LoVo (cell line): ENCODE data around the gene PPP2R5D.
"Not testable (repeated sequence)": the region's sequence is repeated elsewhere in the genome, so short reads cannot be mapped to it uniquely, and the experiment has no call there.

Experiments used
- DNase-seq: peaks from one replicate; pipeline ENCODE4 v3.0.0-alpha.2; 2016; ENCODE audit warnings: low spot score

The PPP2R5D gene

GRCh38 chr6:43032326-43032725, 48.0 kb downstream of the PPP2R5D start:
- DNase-seq, result no peak

DNA sequence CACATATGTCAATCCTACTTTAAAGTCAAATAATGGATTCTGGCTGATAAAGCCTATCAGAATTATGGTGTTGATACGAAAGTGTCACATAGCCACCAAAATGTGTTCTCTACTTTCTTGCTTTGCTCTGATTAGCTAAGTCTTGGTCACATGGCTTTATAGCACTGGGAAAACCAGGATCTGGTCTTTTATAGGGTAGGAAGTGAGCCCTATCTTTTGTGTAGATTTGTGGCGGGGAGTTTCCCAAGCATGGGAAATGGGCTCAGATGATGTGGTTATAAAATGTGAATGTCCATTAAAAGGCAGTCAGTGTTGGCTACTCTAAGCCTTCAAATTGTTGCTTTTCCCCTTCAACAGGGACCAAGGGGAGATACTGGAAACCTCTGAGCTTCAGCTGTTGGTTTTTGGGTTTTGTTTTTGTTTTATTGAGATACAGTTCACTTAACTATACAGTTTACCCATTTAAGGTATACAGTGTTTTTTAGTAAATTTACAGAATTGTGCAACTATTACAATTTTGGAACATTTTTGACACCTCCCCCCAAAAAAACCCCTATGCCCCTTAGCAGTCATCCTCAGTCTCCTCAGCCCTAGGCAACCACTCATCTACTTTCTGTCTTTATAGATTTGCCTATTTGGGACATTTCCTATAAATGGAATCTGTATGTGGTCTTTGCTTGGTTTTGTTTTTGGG, 49.3 kb downstream of the PPP2R5D start:
- no peak for DNase-seq

DNA sequence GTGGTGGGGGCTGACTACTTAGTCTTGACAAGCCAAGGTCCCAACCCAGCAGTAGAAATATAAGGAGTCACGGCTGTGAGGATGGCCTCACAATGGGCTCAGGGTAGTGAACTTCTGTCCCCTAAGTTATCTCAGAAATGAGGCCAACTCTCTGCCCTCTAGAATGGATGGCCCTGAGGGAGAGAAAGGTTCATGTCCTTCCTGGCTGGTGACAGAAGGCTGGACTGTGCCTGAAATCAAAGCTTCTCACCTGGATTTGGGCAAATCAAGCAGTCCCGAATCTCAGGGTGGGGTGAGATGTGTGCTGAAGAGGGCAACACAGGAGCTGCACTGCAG, 49.8 kb downstream of the PPP2R5D start:
- DNase-seq, result no peak

GRCh38 chr6:43035495-43036194, 51.3 kb downstream of the PPP2R5D start:
- no peak for DNase-seq

DNA sequence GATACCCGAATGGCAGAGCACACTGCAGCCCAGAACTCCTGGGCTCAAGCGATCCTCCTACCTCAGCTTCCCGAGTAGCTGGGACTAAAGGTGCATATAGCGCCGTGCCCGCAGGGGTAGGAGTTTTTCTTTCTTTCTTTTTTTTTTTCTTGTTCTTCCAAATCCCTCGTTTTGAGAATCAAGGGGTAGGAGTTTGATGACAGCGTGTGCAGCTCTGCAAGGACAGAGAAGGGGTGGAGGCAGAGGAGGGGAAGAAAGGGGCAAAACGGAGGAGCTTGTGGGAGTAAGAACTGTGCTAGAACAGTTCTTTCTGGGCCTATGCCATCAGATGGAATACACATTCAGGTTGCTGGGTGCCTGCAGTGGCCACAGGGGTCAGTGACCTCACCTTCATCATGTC, 52.3 kb downstream of the PPP2R5D start:
- no peak for DNase-seq

GRCh38 chr6:43037197-43037596, 52.8 kb downstream of the PPP2R5D start:
- DNase-seq, result no peak

- DNase-seq, result no peak
Observed at GRCh38 chr6:43037706-43038105, 53.3 kb downstream of the PPP2R5D start.

DNA sequence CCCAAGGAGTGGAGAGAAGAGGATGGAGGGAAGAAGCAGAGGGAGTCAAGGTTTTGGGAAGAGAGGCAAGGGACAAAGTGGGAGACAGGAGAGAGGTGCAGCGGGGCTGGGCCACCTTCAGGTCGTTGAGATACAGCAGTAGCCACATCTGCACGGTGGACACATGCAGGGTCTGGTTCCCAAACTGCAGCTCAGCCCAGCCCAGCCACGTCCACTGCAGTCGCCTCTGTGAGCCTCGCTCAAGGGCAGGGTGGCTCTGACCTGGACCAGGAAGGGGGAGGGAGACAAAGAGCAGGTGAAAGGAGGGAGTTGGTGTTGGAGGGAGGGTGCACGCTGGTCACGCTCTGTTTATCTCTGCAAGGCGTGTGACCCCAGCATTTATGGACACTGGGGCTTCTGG, 54.4 kb downstream of the PPP2R5D start:
- DNase-seq, result no peak

GRCh38 chr6:43040542-43041257, 56.3 kb downstream of the PPP2R5D start:
- no peak for DNase-seq

DNA sequence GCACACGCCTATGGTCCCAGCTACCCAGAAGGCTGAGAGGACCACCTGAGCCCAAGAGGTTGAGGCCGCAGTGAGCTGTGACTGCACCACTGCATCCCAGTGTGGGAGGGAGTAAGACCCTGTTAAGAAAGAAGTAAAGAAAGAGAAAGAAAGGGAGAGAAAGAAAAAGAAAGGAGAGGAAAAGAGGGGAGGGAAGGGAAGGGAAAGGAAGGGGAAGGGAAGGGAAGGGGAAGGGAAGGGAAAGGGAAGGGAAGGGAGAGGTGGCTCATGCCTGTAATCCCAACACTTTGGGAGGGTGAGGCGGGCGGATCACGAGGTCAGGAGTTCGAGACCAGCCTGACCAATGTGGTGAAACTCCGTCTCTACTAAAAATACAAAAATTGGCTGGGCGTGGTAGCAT, 57.1 kb downstream of the PPP2R5D start:
- DNase-seq, result not testable (repeated sequence)

GRCh38 chr6:43043310-43043709, 58.9 kb downstream of the PPP2R5D start:
- DNase-seq, result no peak

GRCh38 chr6:43045371-43045930, 61.1 kb downstream of the PPP2R5D start:
- DNase-seq, result no peak

DNA sequence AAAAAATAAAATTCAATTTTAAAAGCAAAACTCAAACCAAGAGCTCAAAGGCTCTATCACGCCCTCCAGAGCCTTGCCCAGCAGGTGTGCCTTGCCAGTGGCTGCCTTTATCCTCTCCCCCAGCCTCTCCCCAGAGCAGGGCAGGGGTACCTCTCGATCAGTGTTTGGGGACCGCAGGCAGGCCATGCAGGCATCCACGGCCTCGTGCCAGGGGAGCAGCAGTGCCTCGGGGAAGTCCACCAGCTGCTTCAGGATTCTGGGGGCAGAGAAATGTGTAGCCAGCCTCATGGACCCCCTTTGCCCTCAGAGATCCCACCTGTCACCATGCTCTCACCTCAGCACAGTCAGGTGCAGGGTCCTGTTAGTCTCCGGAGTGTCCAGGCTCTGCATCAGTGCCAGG, 63.6 kb downstream of the PPP2R5D start:
- no peak for DNase-seq

DNA sequence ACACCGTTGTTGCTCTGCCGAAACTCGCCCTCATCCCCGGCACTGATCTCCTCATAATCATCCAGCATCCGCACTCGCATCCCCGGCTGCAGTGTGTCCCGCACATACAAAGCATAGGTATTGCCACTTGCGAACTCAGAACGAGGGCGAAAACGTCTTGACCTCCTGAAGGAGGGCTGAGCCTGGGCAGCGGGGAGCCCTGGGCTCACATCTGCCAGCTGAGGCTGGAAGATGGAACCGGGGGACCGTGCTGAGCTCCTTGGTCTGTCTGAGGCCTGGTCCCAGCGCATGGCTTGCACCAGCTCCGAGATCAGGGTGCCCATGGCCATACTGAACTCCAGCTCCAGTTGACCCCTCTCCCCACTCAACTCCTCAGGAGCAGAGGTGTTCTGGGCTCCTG, 66.6 kb downstream of the PPP2R5D start:
- no peak for DNase-seq

DNA sequence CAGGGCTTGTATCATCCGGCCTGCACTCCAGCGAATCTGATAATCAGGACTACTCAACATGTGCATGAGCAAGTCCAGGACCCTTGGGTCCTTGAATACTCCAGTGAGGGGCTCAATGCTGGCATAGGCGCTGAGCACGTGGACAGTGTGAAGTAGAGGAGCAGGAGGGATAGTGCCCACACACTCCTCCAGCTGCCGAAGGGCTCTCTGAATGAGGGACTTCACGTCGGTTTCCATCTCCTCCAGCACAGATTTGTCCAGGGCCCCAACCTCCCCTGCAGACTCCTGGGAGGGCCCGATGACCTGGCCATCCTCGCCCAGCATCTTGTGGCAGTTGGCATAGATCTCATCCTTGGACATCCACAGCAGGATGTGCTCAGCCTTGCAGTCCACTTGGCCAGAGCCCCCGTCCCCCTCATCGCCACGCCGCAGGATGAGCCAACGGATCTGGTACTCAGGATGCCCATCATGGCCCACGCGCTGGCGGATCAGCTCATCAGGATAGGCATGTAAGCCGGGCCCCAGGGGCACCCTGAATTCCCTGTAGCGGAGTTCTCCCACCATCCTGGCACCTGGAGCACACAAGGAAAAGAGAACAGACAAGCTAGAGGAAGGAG, 68.0 kb downstream of the PPP2R5D start:
- no peak for DNase-seq

- DNase-seq, result no peak
Observed at GRCh38 chr6:43052842-43053544, 68.6 kb downstream of the PPP2R5D start.

- peak; percentile 98 for DNase-seq
Observed at GRCh38 chr6:43053545-43054205, 69.3 kb downstream of the PPP2R5D start, which contains the start of gene CUL7. CUL7 (minus strand) TSS chr6:43053851; CDS start chr6:43052788, 1,063 bp downstream.

DNA sequence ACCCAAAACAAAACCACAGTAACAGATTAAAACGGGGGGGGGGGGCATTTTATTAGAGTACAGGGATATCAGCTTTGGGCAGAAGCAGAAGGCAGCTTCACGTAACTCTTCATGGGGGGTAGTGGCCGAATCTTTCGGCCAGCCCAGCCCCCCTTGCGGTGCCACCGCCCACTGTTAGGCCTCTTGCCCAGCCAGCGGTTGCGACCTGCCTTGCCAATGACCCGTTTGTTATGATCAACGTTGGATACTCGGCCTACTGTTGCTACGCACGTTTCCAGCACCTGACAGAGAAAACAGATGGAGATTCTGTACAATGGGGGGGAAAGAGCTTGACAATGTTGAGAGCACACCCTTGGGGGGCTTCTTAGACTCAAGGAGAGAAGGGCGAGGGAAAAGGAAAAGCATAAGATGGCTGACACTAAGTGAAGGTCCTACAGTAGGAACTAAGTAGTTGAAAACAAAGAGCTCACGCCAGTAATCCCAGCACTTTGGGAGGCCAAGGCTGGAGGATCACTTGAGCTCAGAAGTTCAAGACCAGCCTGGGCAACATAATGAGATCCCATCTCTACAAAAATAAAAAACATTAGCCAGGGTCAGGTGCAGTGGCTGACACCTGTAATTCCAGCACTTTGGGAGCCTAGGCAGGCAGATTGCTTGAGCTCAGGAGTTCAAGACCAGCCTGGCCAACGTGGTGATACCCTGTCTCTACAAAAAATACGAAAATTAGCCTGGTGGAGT, 70.0 kb downstream of the PPP2R5D start:
- DNase-seq, result no peak

DNA sequence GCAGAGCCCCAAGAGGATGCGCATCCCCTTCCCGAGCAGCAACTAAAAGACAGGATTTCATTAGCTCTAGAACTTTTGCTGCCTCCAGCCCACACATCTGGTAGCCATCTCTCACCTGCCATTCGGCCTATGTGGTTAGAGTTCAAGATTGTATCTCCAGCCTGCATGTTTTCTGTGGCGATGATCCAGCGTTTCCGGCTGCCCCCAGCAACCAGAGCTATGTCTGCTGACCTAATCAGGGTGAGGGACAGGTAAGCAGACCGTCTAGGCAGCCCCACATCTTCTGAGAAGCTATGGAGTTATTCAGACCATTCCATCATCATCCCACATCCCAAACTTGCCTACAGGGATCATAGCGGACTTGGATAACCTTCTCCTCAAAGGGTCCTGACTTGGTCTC, 71.6 kb downstream of the PPP2R5D start:
- DNase-seq, result no peak

DNA sequence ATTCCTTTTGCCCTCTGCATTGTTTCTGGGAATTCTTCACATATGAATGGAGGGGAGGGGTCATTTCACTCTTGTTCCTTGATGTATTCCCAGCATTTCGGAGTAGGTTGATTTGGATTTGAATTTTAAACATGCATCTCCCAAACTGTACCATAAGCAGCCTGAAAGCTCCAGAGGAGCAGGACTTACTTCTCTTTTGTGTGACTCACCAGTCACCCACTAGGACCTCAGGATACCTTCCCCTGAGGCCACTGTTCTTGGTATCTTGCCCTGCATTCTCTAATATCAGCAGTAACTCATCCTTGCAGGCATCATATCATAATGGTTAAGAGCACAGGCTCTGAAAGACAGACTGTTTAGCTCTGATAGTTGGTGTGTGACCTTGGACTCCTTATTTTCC, 74.2 kb downstream of the PPP2R5D start:
- no peak for DNase-seq
